ENCODE measurements around the gene DNAJA4. TPM values are rescaled to one million over a fixed set of nuclear protein-coding genes. Genes with fewer than 3 reads are reported as not detected.
A peak's percentile ranks its signal among the peaks of the same experiment; 100 is the strongest.

DNAJA4 gene
- polyA plus RNA-seq, 1 of the 3 experiments (the other 2 are of a cell fraction): 0.03 TPM

GRCh38 chr15:78302579-78303312 is 38.4 kb downstream of the DNAJA4 start (continued):
- TF ChIP-seq EP300 (IDR thresholded peaks at IDR 0.05; ENCODE audit: borderline replicate concordance in 1 of 2, low read depth in 1 of 2, low read length in 1 of 2) (peak in 1 of 2 experiments; percentile 81; a peak in 2 of 4 replicates), MEF2A (IDR thresholded peaks at IDR 0.05; ENCODE audit: borderline replicate concordance, low read depth) (peak; percentile 50; the same call in 1 of the 2 replicates), JUND (IDR thresholded peaks at IDR 0.05) (peak; percentile 83), SIN3A (IDR thresholded peaks at IDR 0.05; ENCODE audit: borderline replicate concordance, low read depth, low read length) (no peak), FOSL2 (IDR thresholded peaks at IDR 0.05; ENCODE audit: borderline replicate concordance, low read depth) (peak; percentile 82), MAX (IDR thresholded peaks at IDR 0.05; ENCODE audit: low read depth) (peak; percentile 56; the same call in 1 of the 2 replicates), MXI1 (IDR thresholded peaks at IDR 0.05; ENCODE audit: low read depth, low read length) (no peak)

GRCh38 chr15:78304216-78305066 is 40.1 kb downstream of the DNAJA4 start:
- H3K9ac ChIP-seq: no peak overlapping the region
- POLR2A ChIA-PET: no interaction called here
- peaks cover 11 to 27% of the 10 kb centered on the region in 2 experiments; a peak in 3 of 4 replicates for H3K4me1 ChIP-seq (ENCODE audit: control insufficient read depth in 1 of 2, insufficient read depth in 2 of 2, low read depth in 1 of 2, low read length in 1 of 2)
- no peaks in the 10 kb centered on the region for H3K9me3 ChIP-seq
- no peak for DNase-seq
- H3K4me3 ChIP-seq (ENCODE audit: low read depth in 2 of 2, low read length in 1 of 2): no peak overlapping the region
- peaks cover 38% of the 10 kb centered on the region for H3F3A ChIP-seq (replicated peaks; ENCODE audit: insufficient read depth)
- no peak overlapping the region for H3K4me2 ChIP-seq
- no peak overlapping the region for H3K27ac ChIP-seq (ENCODE audit: low read depth in 2 of 2, low read length in 1 of 2)
- no peaks in the 10 kb centered on the region for H3K27me3 ChIP-seq (ENCODE audit: insufficient read depth)
- H2AFZ ChIP-seq (ENCODE audit: low read depth): no peak overlapping the region
- 88% methylated on average over 8 of the region's 9 CpGs for WGBS (ENCODE audit: low lambda C conversion rate)
- no peaks in the 10 kb centered on the region for H4K20me1 ChIP-seq (ENCODE audit: insufficient read depth)
- H3K79me2 ChIP-seq (ENCODE audit: insufficient read depth): no peaks in the 10 kb centered on the region
- no peaks in the 10 kb centered on the region for H3K9me2 ChIP-seq
- TF ChIP-seq RFX5 (IDR thresholded peaks at IDR 0.05; ENCODE audit: low read length) (no peak), FOXM1 (IDR thresholded peaks at IDR 0.05; ENCODE audit: low read depth) (no peak), FOXJ3 (CRISPR knock-in tag; IDR thresholded peaks at IDR 0.05) (no peak), EZH2phosphoT487 (IDR thresholded peaks at IDR 0.05; ENCODE audit: borderline replicate concordance, low read depth) (no peak), TEAD4 (IDR thresholded peaks at IDR 0.05; ENCODE audit: borderline replicate concordance, insufficient read depth) (no peak), MEF2A (IDR thresholded peaks at IDR 0.05; ENCODE audit: borderline replicate concordance, low read depth) (no peak), TAF1 (IDR thresholded peaks at IDR 0.05; ENCODE audit: borderline replicate concordance, low read depth, low read length) (no peak), RXRA (IDR thresholded peaks at IDR 0.05; ENCODE audit: borderline replicate concordance, low read depth) (no peak), CTCF (IDR thresholded peaks at IDR 0.05) (no peak), USF1 (IDR thresholded peaks at IDR 0.05; ENCODE audit: borderline replicate concordance, low read depth) (no peak), FOSL2 (IDR thresholded peaks at IDR 0.05; ENCODE audit: borderline replicate concordance, low read depth) (no peak), POLR2AphosphoS5 (IDR thresholded peaks at IDR 0.05; ENCODE audit: low read depth, low read length) (no peak), ZBTB33 (IDR thresholded peaks at IDR 0.05; ENCODE audit: borderline replicate concordance, low read depth) (no peak)
- no peaks in the 10 kb centered on the region for H3K36me3 ChIP-seq (replicated peaks in 1 of 2; ENCODE audit: control insufficient read depth in 1 of 2, insufficient read depth in 2 of 2, low read length in 1 of 2)
- CTCF ChIA-PET: interaction anchor here (0.8 to 31.8 kb wide), 3 partner anchors 12 to 405 kb away, joined by 3 to 772 read pairs (median 4); no protein-coding TSS in a partner anchor
